K562 (cell line): Measurements from ENCODE around the gene NHSL2. TPM values are rescaled to one million over a fixed set of nuclear protein-coding genes. Genes with fewer than 3 reads are reported as not detected.

Experiments
- ATAC-seq: fragments of 200-7000 bp; cut with Tn5 transposase; 3 replicates; pipeline ENCODE4 v1.9.1; 2020; ENCODE audit warnings: moderate library complexity
- BruUV-seq: library from RNA; stranded (reverse); fragments of 400-500 nt; replicated peaks from 2 replicates; lab custom pipeline; 2021; lab: Mats Ljungman, UMichigan
- CTCF ChIA-PET: fragments of 300-600 bp; formaldehyde crosslinking; extraction: SDS; loops from one replicate; lab custom pipeline; 2021; ENCODE audit warnings: low intra/inter-chr PET ratio; lab: Yijun Ruan, JAX
- POLR2A ChIA-PET: fragments of 300-600, 350-650 bp; sonication (Branson Sonifier 250); formaldehyde crosslinking; extraction: SDS; loops from one replicate; lab custom pipeline; 2021; ENCODE audit warnings: antibody characterized with exemption, inconsistent platforms; lab: Yijun Ruan, JAX
- DNase-seq, 4 experiments: peaks; one replicate each; pipeline versions ENCODE4 v3.0.0 to v3.0.0-alpha.2; 2011 to 2018; ENCODE audit warnings: low spot score in 3 of 4, mixed read lengths in 3 of 4; ENCODE audit errors: extremely low read depth in 1 of 4
- FAIRE-seq: peaks from 2 replicates; lab custom pipeline; 2011; peaks lifted over from hg19 to GRCh38; lab: Jason Lieb, UNC
- H2AFZ ChIP-seq: 2 replicates; pipeline ENCODE4 v1.6.0; 2011; ENCODE audit warnings: low read depth, low read length, control low read depth, inconsistent platforms
- H3K27ac ChIP-seq: fragments of 200-600 bp; 3 replicates; pipeline ENCODE4 v1.8.0; 2011; ENCODE audit warnings: low read depth, mild to moderate bottlenecking, control low read depth, inconsistent platforms, low read length, moderate library complexity, mixed read lengths; ENCODE audit errors: extremely low read depth
- H3K27me3 ChIP-seq, 2 experiments: fragments of 300-600 bp in 1 of 2; 2 replicates in 1 of 2; 3 replicates in 1 of 2; pipeline versions ENCODE4 v1.6.0 to v1.8.0; 2011; ENCODE audit warnings: inconsistent platforms in 2 of 2, low read length in 2 of 2, mild to moderate bottlenecking in 1 of 2, mixed read lengths in 1 of 2, moderate library complexity in 1 of 2; ENCODE audit not compliant: control insufficient read depth in 2 of 2, insufficient read depth in 2 of 2
- H3K36me3 ChIP-seq: fragments of 300-600 bp; 3 replicates; pipeline ENCODE4 v1.8.0; 2011; ENCODE audit warnings: mild to moderate bottlenecking, low read length, inconsistent platforms; ENCODE audit not compliant: control insufficient read depth, insufficient read depth
- H3K4me1 ChIP-seq, 2 experiments: fragments of 200-600 bp in 1 of 2; replicated peaks in 1 of 2; 2 replicates in 1 of 2; 3 replicates in 1 of 2; pipeline versions ENCODE4 v1.5.1 to v1.8.0; 2011; ENCODE audit warnings: inconsistent platforms in 2 of 2, low read length in 2 of 2, mild to moderate bottlenecking in 1 of 2, mixed read lengths in 1 of 2, moderate library complexity in 1 of 2; ENCODE audit not compliant: control insufficient read depth in 2 of 2, insufficient read depth in 2 of 2
- H3K4me2 ChIP-seq: 2 replicates; pipeline ENCODE4 v1.6.1; 2011; ENCODE audit warnings: low read length, control low read depth, inconsistent platforms, mixed read lengths; ENCODE audit not compliant: insufficient read depth
- H3K4me3 ChIP-seq: fragments of 200-600 bp; sonication (generic), shearing (Covaris generic); 2 replicates; pipeline ENCODE4 v1.5.1; 2016; ENCODE audit warnings: control low read depth, inconsistent platforms
- H3K79me2 ChIP-seq: fragments of 200-600 bp; 3 replicates; pipeline ENCODE4 v1.8.0; 2011; ENCODE audit warnings: low read length, inconsistent platforms; ENCODE audit not compliant: control insufficient read depth, insufficient read depth
- H3K9ac ChIP-seq, 2 experiments: 2 replicates each; pipeline versions ENCODE4 v1.6.0 to v1.6.1; 2011; ENCODE audit warnings: low read depth in 2 of 2, low read length in 2 of 2, control low read depth in 1 of 2, inconsistent platforms in 1 of 2, mild to moderate bottlenecking in 1 of 2, mixed read lengths in 1 of 2; ENCODE audit not compliant: insufficient read depth in 1 of 2
- H3K9me1 ChIP-seq: one replicate; pipeline ENCODE4 v1.6.0; 2011; ENCODE audit warnings: inconsistent platforms, mild to moderate bottlenecking, low read length, moderate library complexity; ENCODE audit not compliant: control insufficient read depth, insufficient read depth
- H3K9me3 ChIP-seq: replicated peaks from 2 replicates; pipeline ENCODE4 v1.5.1; 2011; ENCODE audit warnings: low read depth, low read length, inconsistent platforms; ENCODE audit not compliant: control insufficient read depth, insufficient read depth
- H4K20me1 ChIP-seq: replicated peaks from 2 replicates; pipeline ENCODE4 v1.6.1; 2011; ENCODE audit warnings: low read length, inconsistent platforms, mixed read lengths; ENCODE audit not compliant: control insufficient read depth, insufficient read depth
- BRD9 ChIP-seq: fragments of 450-650 bp; IDR thresholded peaks from 2 replicates; pipeline ENCODE4 v1.6.1; 2018; ENCODE audit warnings: low read depth; ENCODE audit not compliant: partially characterized antibody
- CBX2 ChIP-seq: fragments of 200-600 bp; sonication (generic); IDR thresholded peaks from one replicate; pipeline ENCODE4 v1.6.1; 2012; ENCODE audit warnings: mild to moderate bottlenecking, low read length, inconsistent platforms; ENCODE audit not compliant: insufficient read depth, poor library complexity, severe bottlenecking
- CEBPZ ChIP-seq: fragments of 150-350 bp; IDR thresholded peaks from 2 replicates; pipeline ENCODE4 v1.6.1; 2014; ENCODE audit warnings: low read depth, mild to moderate bottlenecking, low read length, borderline replicate concordance
- CXXC5 ChIP-seq: fragments of 250-450 bp; sonication (Bioruptor Pico); IDR thresholded peaks from 2 replicates; pipeline ENCODE4 v1.8.0; 2022; ENCODE audit warnings: inconsistent platforms, mild to moderate bottlenecking, moderate library complexity
- KLF1 ChIP-seq: fragments of 450-650 bp; IDR thresholded peaks from 2 replicates; pipeline ENCODE4 v1.6.1; 2016; ENCODE audit warnings: missing genetic modification characterization, missing compliant biosample characterization
- MEIS2 ChIP-seq: fragments of 450-650 bp; IDR thresholded peaks from 2 replicates; pipeline ENCODE4 v1.6.1; 2014; ENCODE audit warnings: mild to moderate bottlenecking; ENCODE audit not compliant: partially characterized antibody
- RCOR1 ChIP-seq, 2 experiments: IDR thresholded peaks; 2 replicates each; pipeline ENCODE4 v1.6.1; 2012; ENCODE audit warnings: low read depth in 2 of 2, low read length in 2 of 2, borderline replicate concordance in 1 of 2, improper control_type of control experiment in 1 of 2
- SMARCA5 ChIP-seq: fragments of 450-650 bp; IDR thresholded peaks from 2 replicates; pipeline ENCODE4 v1.6.1; 2016
- SRSF3 ChIP-seq: fragments of 200-400 bp; formaldehyde crosslinking; IDR thresholded peaks from 2 replicates; pipeline ENCODE4 v1.6.1; 2016; ENCODE audit warnings: mild to moderate bottlenecking, low read length, moderate library complexity; ENCODE audit not compliant: insufficient read depth
- TFE3 ChIP-seq: fragments of 450-650 bp; formaldehyde crosslinking; IDR thresholded peaks from 2 replicates; pipeline ENCODE4 v1.4.0; 2020; ENCODE audit warnings: mild to moderate bottlenecking, mixed read lengths
- ZNF165 ChIP-seq: fragments of 250-450 bp; sonication (Bioruptor Pico); IDR thresholded peaks from 2 replicates; pipeline ENCODE4 v1.4.0; 2020; ENCODE audit warnings: borderline replicate concordance
- ZNF184 ChIP-seq: sonication (generic); formaldehyde crosslinking; IDR thresholded peaks from 2 replicates; pipeline ENCODE4 v1.5.0; 2020; ENCODE audit warnings: missing genetic modification reagents
- WGBS: fragments of 100-300 bp; shearing (Covaris generic); methylation state at CpG from one replicate; pipeline ENCODE4 v1.1.6; 2016; ENCODE audit warnings: low coverage, mixed read lengths; ENCODE audit not compliant: insufficient coverage; ENCODE audit errors: missing lambda C conversion rate; 5-methylcytosine and 5-hydroxymethylcytosine counted together
- in situ Hi-C: fragments of 300-500 bp; cut with MboI; formaldehyde crosslinking; loops from 4 replicates; pipeline ENCODE4 v1.15.0; 2018; ENCODE audit warnings: inconsistent platforms, mixed read lengths
- intact Hi-C: fragments of 100-400 bp; cut with micrococcal nuclease; formaldehyde crosslinking; loops from 2 replicates; pipeline ENCODE4 v1.14.2; 2022
- polyA plus RNA-seq, 8 experiments: library from polyadenylated mRNA; depleted of rRNA in 4 of 8; stranded (reverse) in 5 of 8; unstranded in 3 of 8; fragments of >200 nt; fragmentation: Nextera tagmentation in 2 of 8; fragmentation: Illumina TruSeq in 1 of 8; extraction: Ambion mirVana in 2 of 8; extraction: Trizol in 1 of 8; gene quantifications; 2 replicates each; pipeline versions ENCODE4 v1.2.1 to v1.2.3, GENCODE V29; 2011 to 2014; ENCODE audit warnings: inconsistent platforms in 1 of 8, missing spikeins in 1 of 8
- total RNA-seq, 7 experiments: library from RNA; depleted of rRNA in 6 of 7; stranded (reverse); fragments of >200 nt in 6 of 7; fragmentation: Illumina TruSeq in 2 of 7; extraction: Trizol in 2 of 7; gene quantifications; 2 replicates each; pipeline versions ENCODE4 v1.2.1 to v1.2.3, GENCODE V29; 2011 to 2021; ENCODE audit warnings: low replicate concordance in 1 of 7
- TF ChIP-seq, protein P1 (sequence below): fragments of 250-450 bp; sonication (Bioruptor Pico); IDR thresholded peaks from 2 replicates; pipeline ENCODE4 v1.8.0; 2022; ENCODE audit warnings: moderate library complexity, mild to moderate bottlenecking, inconsistent platforms
- TF ChIP-seq, protein P2 (sequence below): fragments of 250-450 bp; sonication (Bioruptor Pico); IDR thresholded peaks from 2 replicates; pipeline ENCODE4 v1.8.0; 2021; ENCODE audit warnings: moderate library complexity, mild to moderate bottlenecking, inconsistent platforms
- TF ChIP-seq, protein P3 (sequence below): fragments of 250-450 bp; sonication (Bioruptor Pico); IDR thresholded peaks from 2 replicates; pipeline ENCODE4 v1.5.0; 2021; ENCODE audit warnings: mild to moderate bottlenecking, borderline replicate concordance

Gene NHSL2
- total and polyA plus RNA-seq, 9 of the 15 experiments (the other 6 are each of a cell fraction or from before 2014, with no cell fraction given) = 0.02 TPM; not detected in 8

DNA sequence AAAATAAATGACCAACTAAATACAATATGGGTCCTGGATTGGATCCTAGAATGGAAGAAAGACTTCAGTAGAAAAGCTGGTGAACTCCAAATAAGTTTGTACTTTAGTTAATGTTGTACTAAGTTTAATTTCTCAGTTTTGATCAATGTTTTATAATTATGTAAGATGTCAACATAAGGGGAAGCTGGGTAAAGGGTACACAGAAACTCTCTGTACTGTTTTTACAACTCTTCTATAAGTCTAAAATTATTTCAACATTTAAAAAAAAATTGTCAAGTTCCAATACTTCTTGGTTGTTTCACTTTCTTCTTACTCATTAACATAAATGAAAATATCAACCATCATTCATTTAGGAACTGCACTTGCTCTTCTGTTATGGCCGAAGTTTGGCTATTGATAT is 88.9 kb downstream of the NHSL2 start:
- no TSS peak for BruUV-seq
- H3K4me1 ChIP-seq = no peaks in the 10 kb centered on the region
- no peaks in the 10 kb centered on the region for H3K9me3 ChIP-seq
- no peaks in the 10 kb centered on the region for H3K36me3 ChIP-seq
- H4K20me1 ChIP-seq = no peaks in the 10 kb centered on the region
- WGBS = 20% methylated on average over 1 of the region's 1 CpG
- ChIA-PET POLR2A (no interaction called here), CTCF (no interaction called here)
- no peaks in the 10 kb centered on the region for H3K79me2 ChIP-seq
- no peak overlapping the region for H3K4me2 ChIP-seq
- DNase-seq (no peak), FAIRE-seq (no peak), ATAC-seq (no peak)
- no peak overlapping the region for H3K4me3 ChIP-seq
- H3K27ac ChIP-seq = no peak overlapping the region
- no peak overlapping the region for H2AFZ ChIP-seq
- no peaks in the 10 kb centered on the region for H3K9me1 ChIP-seq
- in situ Hi-C loops (no loop called here), intact Hi-C loops (loop anchor here (1.0 kb wide), 1 partner anchor 127 kb away; no protein-coding TSS in a partner anchor)
- H3K27me3 ChIP-seq = peaks cover 0 to 4% of the 10 kb centered on the region in 2 experiments; a peak in 1 of 5 replicates
- no peak overlapping the region for H3K9ac ChIP-seq
- TF ChIP-seq CBX2 = no peak
- no peak for TF ChIP-seq RCOR1 (IDR thresholded peaks at IDR 0.05; ENCODE audit: borderline replicate concordance in 1 of 2, low read depth in 2 of 2, low read length in 2 of 2)
- TF ChIP-seq KLF1 = no peak
- TF ChIP-seq, protein P1, sequence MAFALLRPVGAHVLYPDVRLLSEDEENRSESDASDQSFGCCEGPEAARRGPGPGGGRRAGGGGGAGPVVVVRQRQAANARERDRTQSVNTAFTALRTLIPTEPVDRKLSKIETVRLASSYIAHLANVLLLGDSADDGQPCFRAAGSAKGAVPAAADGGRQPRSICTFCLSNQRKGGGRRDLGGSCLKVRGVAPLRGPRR (CRISPR knock-in tag) = no peak
- TF ChIP-seq ZNF184 = no peak
- TF ChIP-seq TFE3 (CRISPR knock-in tag) = no peak
- TF ChIP-seq CEBPZ = no peak
- no peak for TF ChIP-seq MEIS2
- TF ChIP-seq, protein P2, sequence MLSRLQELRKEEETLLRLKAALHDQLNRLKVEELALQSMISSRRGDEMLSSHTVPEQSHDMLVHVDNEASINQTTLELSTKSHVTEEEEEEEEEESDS (CRISPR knock-in tag) = no peak
- TF ChIP-seq ZNF165 (CRISPR knock-in tag) = no peak
- no peak for TF ChIP-seq BRD9
- no peak for TF ChIP-seq CXXC5 (CRISPR knock-in tag)
- TF ChIP-seq SMARCA5 = no peak
- TF ChIP-seq, protein P3, sequence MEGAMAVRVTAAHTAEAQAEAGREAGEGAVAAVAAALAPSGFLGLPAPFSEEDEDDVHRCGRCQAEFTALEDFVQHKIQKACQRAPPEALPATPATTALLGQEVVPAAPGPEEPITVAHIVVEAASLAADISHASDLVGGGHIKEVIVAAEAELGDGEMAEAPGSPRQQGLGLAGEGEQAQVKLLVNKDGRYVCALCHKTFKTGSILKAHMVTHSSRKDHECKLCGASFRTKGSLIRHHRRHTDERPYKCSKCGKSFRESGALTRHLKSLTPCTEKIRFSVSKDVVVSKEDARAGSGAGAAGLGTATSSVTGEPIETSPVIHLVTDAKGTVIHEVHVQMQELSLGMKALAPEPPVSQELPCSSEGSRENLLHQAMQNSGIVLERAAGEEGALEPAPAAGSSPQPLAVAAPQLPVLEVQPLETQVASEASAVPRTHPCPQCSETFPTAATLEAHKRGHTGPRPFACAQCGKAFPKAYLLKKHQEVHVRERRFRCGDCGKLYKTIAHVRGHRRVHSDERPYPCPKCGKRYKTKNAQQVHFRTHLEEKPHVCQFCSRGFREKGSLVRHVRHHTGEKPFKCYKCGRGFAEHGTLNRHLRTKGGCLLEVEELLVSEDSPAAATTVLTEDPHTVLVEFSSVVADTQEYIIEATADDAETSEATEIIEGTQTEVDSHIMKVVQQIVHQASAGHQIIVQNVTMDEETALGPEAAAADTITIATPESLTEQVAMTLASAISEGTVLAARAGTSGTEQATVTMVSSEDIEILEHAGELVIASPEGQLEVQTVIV (CRISPR knock-in tag) = no peak
- no peak for TF ChIP-seq SRSF3
